ENCODE data around the gene ADCY10.

- TF ChIP-seq CTCF (IDR thresholded peaks at IDR 0.05 in 4 of 5, conservative IDR thresholded peaks at IDR 0.05 in 1 of 5) (no peak), POLR2A (IDR thresholded peaks at IDR 0.05) (no peak)
Measured at GRCh38 chr1:167937709-167938010, 23.7 kb upstream of the ADCY10 start.

Measured in gastrocnemius medialis (tissue), 4 donors.